Measurements from ENCODE around the gene TMEM143. TPM values are rescaled to one million over a fixed set of nuclear protein-coding genes. Genes with fewer than 3 reads are reported as not detected.

The TMEM143 gene
- total and polyA plus RNA-seq, 10 of the 15 experiments (the other 5 are each of a cell fraction or from before 2014, with no cell fraction given): 1.5 to 19.5 (median 10.1) TPM

DNA sequence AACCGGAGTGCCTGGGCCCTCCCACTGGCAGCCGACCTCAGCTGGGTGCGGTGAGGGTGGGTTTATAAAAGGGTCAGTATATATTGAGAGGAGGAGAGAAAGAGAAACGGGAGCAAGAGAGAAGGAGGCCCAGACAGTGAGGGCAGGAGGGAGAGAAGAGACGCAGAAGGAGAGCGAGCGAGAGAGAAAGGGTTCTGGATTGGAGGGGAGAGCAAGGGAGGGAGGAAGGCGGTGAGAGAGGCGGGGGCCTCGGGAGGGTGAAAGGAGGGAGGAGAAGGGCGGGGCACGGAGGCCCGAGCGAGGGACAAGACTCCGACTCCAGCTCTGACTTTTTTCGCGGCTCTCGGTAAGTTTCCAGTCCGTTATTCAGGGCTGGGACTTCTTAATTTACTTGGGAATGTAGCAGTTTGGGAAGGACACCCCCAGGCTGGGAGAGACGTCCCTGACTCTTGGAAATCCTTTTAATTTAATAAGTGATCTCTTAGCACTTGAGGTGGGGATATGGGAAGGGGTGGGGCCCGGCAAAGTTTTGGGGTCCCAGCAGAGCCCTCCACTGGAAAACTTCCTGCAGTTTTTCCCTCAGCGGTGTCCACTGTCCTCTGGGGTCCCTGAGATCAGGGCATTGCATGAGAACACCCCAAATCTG lies 38.4 kb downstream of the TMEM143 start, which contains the start of gene EMP3:
Gene EMP3, plus strand, starts transcription at position 288 of the 646 bp plus-strand sequence. CDS start 1,293 bp downstream, outside the sequence.
- peak within 1 kb of the TSS; percentile 94 for H3K4me2 ChIP-seq (ENCODE audit: control insufficient read depth, insufficient read depth)
- FAIRE-seq: no peak
- under 1% methylated on average over 14 of the region's 22 CpGs for WGBS (ENCODE audit: insufficient coverage, insufficient replicate concordance, low lambda C conversion rate, missing lambda C conversion rate)
- TF ChIP-seq CREM (IDR thresholded peaks at IDR 0.05; ENCODE audit: low read depth) (peak; percentile 30; the same call in 1 of the 2 replicates), SIX5 (IDR thresholded peaks at IDR 0.05; ENCODE audit: low read depth, low read length, severe bottlenecking) (no peak), STAT3 (IDR thresholded peaks at IDR 0.05; ENCODE audit: low read depth, low read length) (no peak), MXI1 (IDR thresholded peaks at IDR 0.05; ENCODE audit: low read depth, low read length) (0 out of 2 replicates have a peak, but pooled peaks have one; percentile 21), POLR2A (IDR thresholded peaks at IDR 0.05; ENCODE audit: low read depth, low read length) (peak; percentile 76), POU2F2 (IDR thresholded peaks at IDR 0.05; ENCODE audit: borderline replicate concordance, low read depth, low read length) (no peak; the same call in 2 of the 3 replicates), ATF7 (IDR thresholded peaks at IDR 0.05; ENCODE audit: low read depth) (no peak), IKZF1 (conservative IDR thresholded peaks at IDR 0.05) (peak; percentile 46; the same call in 1 of the 2 replicates), SMAD1 (IDR thresholded peaks at IDR 0.05; ENCODE audit: low read depth, partially characterized antibody) (peak; percentile 58), BCL11A (IDR thresholded peaks at IDR 0.05; ENCODE audit: low read depth, low read length) (no peak), NBN (IDR thresholded peaks at IDR 0.05) (peak; percentile 98), POLR2AphosphoS2 (IDR thresholded peaks at IDR 0.05; ENCODE audit: low read depth, low read length) (peak; percentile 89), TAF1 (IDR thresholded peaks at IDR 0.05; ENCODE audit: borderline replicate concordance, low read depth, low read length) (peak; percentile 36; the same call in 1 of the 2 replicates), PML (IDR thresholded peaks at IDR 0.05; ENCODE audit: low read length) (peak; percentile 56), SPI1 (IDR thresholded peaks at IDR 0.05; ENCODE audit: borderline replicate concordance, insufficient read depth, low read depth, low read length) (peak; percentile 82; the same call in 1 of the 2 replicates), NFYB (IDR thresholded peaks at IDR 0.05; ENCODE audit: insufficient read depth, low read depth, low read length) (peak; percentile 17; the same call in 1 of the 2 replicates)
- TF ChIP-seq, protein P1, sequence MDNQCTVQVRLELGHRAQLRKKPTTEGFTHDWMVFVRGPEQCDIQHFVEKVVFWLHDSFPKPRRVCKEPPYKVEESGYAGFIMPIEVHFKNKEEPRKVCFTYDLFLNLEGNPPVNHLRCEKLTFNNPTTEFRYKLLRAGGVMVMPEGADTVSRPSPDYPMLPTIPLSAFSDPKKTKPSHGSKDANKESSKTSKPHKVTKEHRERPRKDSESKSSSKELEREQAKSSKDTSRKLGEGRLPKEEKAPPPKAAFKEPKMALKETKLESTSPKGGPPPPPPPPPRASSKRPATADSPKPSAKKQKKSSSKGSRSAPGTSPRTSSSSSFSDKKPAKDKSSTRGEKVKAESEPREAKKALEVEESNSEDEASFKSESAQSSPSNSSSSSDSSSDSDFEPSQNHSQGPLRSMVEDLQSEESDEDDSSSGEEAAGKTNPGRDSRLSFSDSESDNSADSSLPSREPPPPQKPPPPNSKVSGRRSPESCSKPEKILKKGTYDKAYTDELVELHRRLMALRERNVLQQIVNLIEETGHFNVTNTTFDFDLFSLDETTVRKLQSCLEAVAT (IDR thresholded peaks at IDR 0.05): peak; percentile 74
- TF ChIP-seq, protein P2, sequence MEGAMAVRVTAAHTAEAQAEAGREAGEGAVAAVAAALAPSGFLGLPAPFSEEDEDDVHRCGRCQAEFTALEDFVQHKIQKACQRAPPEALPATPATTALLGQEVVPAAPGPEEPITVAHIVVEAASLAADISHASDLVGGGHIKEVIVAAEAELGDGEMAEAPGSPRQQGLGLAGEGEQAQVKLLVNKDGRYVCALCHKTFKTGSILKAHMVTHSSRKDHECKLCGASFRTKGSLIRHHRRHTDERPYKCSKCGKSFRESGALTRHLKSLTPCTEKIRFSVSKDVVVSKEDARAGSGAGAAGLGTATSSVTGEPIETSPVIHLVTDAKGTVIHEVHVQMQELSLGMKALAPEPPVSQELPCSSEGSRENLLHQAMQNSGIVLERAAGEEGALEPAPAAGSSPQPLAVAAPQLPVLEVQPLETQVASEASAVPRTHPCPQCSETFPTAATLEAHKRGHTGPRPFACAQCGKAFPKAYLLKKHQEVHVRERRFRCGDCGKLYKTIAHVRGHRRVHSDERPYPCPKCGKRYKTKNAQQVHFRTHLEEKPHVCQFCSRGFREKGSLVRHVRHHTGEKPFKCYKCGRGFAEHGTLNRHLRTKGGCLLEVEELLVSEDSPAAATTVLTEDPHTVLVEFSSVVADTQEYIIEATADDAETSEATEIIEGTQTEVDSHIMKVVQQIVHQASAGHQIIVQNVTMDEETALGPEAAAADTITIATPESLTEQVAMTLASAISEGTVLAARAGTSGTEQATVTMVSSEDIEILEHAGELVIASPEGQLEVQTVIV (IDR thresholded peaks at IDR 0.05; ENCODE audit: borderline replicate concordance, partially characterized antibody): peak; percentile 47
- TF ChIP-seq, protein P3, sequence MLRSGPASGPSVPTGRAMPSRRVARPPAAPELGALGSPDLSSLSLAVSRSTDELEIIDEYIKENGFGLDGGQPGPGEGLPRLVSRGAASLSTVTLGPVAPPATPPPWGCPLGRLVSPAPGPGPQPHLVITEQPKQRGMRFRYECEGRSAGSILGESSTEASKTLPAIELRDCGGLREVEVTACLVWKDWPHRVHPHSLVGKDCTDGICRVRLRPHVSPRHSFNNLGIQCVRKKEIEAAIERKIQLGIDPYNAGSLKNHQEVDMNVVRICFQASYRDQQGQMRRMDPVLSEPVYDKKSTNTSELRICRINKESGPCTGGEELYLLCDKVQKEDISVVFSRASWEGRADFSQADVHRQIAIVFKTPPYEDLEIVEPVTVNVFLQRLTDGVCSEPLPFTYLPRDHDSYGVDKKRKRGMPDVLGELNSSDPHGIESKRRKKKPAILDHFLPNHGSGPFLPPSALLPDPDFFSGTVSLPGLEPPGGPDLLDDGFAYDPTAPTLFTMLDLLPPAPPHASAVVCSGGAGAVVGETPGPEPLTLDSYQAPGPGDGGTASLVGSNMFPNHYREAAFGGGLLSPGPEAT (IDR thresholded peaks at IDR 0.05; ENCODE audit: low read depth): peak; percentile 69

More for the DNA sequence above, 38.4 kb downstream of the TMEM143 start, which contains the start of gene EMP3:
- H3K4me3 ChIP-seq: peak within 1 kb of the TSS; percentile 74
- CTCF ChIA-PET: interaction anchor here (1.2 to 9.7 kb wide), 3 partner anchors 8 to 165 kb away, joined by 4 to 238 read pairs (median 10); partner anchors contain the start of gene KDELR1
- H3K79me2 ChIP-seq (ENCODE audit: control insufficient read depth, insufficient read depth, low read length): peaks cover 25% of the 10 kb centered on the region
- RAD21 ChIA-PET (ENCODE audit: unreplicated experiment): interaction anchor here (0.7 to 9.9 kb wide), 4 partner anchors 8 to 260 kb away, joined by 3 to 255 read pairs (median 4); partner anchors contain the start of genes SYNGR4 and TMEM143
- H3K36me3 ChIP-seq (ENCODE audit: control insufficient read depth in 2 of 2, insufficient read depth in 2 of 2, low read length in 1 of 2): peaks cover 0 to 4% of the 10 kb centered on the region in 2 experiments; a peak in 2 of 4 replicates
- DNase-seq (ENCODE audit: low read depth, low spot score): peak; percentile 38
- H3K4me1 ChIP-seq (ENCODE audit: control insufficient read depth, insufficient read depth, low read length): peaks cover 39% of the 10 kb centered on the region
- H3K27me3 ChIP-seq (replicated peaks in 1 of 2; ENCODE audit: control insufficient read depth in 2 of 2, insufficient read depth in 2 of 2, low read length in 1 of 2): no peaks in the 10 kb centered on the region
- H4K20me1 ChIP-seq (ENCODE audit: control insufficient read depth, insufficient read depth): no peaks in the 10 kb centered on the region
- H3K9ac ChIP-seq (ENCODE audit: control insufficient read depth, insufficient read depth, low read length): peak within 1 kb of the TSS; percentile 96
- peak within 1 kb of the TSS; percentile 93 for H3K27ac ChIP-seq (ENCODE audit: control insufficient read depth, insufficient read depth)
- SMC1A ChIA-PET (ENCODE audit: uncharacterized antibody, unreplicated experiment): interaction anchor here (1.7 to 13.2 kb wide), 2 partner anchors 8 to 68 kb away, joined by 4 to 223 read pairs; no protein-coding TSS in a partner anchor
- peaks cover 3% of the 10 kb centered on the region; the same call in 1 of the 3 replicates for H3K9me3 ChIP-seq (replicated peaks; ENCODE audit: control insufficient read depth, insufficient read depth, low read length)
- H2AFZ ChIP-seq (ENCODE audit: control insufficient read depth, low read depth, low read length): peak within 1 kb of the TSS; percentile 76
- in situ Hi-C loops (cut with MboI) (no loop called here), intact Hi-C loops (cut with micrococcal nuclease; ENCODE audit: unreplicated experiment) (no loop called here)
- ATAC-seq: peak; percentile 44
- POLR2A ChIA-PET: interaction anchor here (0.7 to 7.2 kb wide), 4 partner anchors 7 to 294 kb away, joined by 3 to 194 read pairs (median 12); partner anchors contain the start of genes SPHK2, SYNGR4 and TMEM143
- TSS peak; percentile 78 for BruUV-seq (replicated peaks)

All from GM12878 (cell line).